GM19099 (cell line): Measurements from ENCODE around the gene SIDT2.

ENCODE experiments used
- POLR2A ChIP-seq: IDR thresholded peaks from 3 replicates; pipeline ENCODE4 v1.6.1; 2011; ENCODE audit warnings: low read depth; ENCODE audit not compliant: insufficient read length; ENCODE audit errors: extremely low read depth

Gene SIDT2

DNA sequence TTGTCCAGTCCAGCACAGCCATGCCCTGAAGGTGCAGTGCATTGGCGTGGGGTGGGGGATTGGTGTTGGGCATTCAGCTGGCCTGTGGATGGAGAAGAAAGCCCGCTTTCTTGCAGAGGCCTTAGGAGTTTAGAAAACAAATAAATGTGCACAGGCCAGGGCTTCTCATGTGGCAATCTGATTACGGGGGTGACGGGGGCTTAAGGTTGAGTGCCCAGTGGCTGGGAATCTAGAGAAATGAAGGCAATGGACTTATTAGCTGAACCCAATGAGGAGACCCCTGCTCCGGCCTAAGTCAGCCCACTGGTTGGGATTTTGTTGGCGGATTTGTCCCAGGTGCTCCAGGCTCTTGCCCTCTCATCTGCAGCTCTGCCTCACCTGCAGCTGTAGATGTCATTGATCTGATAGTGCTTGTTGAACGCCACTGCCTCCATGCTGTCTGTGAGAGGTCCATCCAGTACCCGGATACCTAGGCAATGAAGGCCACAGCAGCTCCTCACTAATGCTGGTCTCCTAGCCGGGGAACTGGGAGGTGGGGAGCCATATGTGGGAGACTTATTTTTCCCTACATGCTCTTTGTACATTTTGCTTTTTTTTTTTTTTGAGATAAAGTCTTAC, 47.1 kb downstream of the SIDT2 start:
- no peak for TF ChIP-seq POLR2A

DNA sequence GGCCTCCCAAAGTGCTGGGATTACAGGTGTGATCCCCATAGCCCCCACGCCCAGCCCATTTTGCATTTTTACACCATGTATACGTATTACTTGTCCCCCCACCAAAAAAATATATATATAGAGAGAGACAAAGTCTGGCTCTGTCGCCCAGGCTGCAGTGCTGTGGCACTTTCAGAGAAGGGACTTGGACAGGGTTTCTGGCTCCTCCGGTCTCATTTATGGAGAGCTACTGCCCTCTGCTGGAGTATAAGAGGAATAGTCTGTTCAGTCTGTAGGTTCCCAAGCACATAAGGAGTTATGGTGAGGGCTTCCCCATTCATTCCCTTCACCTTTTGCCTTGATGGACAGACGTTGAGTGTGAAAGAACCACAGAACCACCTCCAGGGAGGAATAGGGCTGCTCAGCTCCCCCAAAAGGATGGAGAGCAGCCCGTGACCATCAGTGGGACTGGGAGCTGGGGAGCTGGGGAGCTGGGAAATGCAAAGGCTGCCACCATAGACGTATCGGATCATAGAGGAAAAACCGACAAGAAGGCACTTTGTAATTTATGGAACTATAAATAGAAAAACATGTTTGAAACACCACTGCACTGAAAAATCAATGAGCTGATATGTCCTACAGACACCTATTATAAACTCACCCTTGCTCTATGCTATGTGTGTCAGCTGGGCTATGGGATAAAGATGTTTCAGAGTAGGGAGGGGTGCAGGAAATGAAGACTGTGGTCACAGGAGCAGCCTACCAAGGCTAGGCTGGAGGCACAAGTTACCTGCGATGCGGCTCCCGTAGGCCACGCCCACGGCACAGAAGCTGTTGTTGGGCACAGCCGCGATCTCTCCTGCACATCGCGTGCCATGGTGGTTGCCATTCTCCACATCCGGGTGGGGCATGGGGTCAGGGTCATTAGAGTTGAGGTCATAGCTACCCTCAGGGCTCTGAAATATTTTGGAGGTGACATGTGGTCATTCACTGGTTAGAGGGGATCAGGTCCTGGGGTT, 48.1 kb downstream of the SIDT2 start:
- no peak for TF ChIP-seq POLR2A

DNA sequence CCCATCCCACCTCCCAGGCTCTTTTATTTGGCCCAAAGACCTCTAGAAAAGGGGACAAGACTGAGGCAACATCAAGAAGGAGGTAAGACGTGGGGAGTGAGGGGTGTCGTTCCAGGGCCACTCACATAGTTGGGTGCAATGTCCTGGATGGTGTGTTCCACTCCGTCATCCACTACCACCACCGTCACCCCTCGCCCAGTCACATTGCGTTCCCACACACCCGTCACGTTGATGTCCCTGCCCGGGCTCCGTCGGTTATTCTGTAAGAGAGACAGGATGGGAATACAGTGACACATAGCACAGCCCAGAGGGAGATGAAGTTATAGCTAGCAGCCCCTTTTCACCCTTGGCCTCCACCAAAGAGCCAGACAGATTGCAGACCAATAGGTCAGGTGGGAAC, 49.5 kb downstream of the SIDT2 start:
- no peak for TF ChIP-seq POLR2A

DNA sequence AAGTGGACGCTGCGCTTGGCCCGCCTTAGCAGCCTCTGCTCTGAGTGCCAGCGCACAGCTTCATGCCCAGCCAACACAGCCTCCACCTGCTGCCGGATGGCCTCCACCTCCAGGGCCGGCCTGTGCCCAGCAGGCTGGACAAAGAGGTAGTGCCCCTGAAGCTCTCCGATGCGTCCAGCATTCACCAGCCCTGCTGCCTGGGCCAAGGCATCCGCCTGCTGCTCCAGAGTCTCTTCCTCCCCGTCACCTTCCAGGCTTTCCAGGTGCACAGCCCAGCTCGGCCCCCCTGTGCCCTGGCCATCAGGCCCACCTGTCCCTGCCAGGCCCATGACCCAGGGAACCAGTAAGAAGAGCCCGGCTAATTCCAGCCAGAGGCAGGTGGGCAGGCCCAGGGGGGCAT, 50.9 kb downstream of the SIDT2 start:
- no peak for TF ChIP-seq POLR2A

DNA sequence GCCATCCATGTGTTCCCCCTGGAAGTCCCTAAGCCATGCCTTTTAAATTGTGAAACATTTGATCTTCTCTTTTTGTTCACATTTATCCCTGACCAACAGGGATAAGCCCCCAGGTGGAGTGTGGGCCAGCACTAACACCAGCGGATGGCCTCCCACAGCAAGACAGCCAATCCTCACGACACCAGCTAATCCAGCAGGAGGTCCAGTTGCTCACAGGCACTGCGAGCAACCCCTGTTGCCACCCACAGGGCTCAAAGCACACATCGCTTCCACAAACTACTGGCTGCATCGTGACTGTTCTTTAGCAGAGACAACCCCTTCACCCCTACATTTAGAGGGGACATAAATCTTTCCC, 51.4 kb downstream of the SIDT2 start:
- TF ChIP-seq POLR2A, result no peak

- TF ChIP-seq POLR2A, result no peak
Observed at GRCh38 chr11:117230286-117230961, 51.9 kb downstream of the SIDT2 start.

- no peak for TF ChIP-seq POLR2A
Observed at GRCh38 chr11:117230999-117231841, 52.7 kb downstream of the SIDT2 start.

DNA sequence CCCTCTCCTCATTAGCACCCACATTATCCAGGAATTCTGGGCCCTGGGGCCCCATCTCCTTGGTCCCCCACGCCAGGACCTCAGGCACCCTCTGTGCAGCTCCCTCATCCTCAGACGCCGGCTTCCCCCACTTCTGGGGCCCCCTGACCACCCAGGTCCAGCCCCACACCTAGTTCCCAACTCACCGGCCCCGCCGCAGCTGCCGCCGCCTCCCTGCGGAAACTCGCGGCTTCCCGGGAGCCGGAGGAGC, 53.2 kb downstream of the SIDT2 start, which contains the start of gene PCSK7:
TSS of gene PCSK7 (minus strand) at position 232 of the 250 bp plus-strand sequence. CDS start 2,229 bp downstream, outside the sequence.
- no peak for TF ChIP-seq POLR2A

DNA sequence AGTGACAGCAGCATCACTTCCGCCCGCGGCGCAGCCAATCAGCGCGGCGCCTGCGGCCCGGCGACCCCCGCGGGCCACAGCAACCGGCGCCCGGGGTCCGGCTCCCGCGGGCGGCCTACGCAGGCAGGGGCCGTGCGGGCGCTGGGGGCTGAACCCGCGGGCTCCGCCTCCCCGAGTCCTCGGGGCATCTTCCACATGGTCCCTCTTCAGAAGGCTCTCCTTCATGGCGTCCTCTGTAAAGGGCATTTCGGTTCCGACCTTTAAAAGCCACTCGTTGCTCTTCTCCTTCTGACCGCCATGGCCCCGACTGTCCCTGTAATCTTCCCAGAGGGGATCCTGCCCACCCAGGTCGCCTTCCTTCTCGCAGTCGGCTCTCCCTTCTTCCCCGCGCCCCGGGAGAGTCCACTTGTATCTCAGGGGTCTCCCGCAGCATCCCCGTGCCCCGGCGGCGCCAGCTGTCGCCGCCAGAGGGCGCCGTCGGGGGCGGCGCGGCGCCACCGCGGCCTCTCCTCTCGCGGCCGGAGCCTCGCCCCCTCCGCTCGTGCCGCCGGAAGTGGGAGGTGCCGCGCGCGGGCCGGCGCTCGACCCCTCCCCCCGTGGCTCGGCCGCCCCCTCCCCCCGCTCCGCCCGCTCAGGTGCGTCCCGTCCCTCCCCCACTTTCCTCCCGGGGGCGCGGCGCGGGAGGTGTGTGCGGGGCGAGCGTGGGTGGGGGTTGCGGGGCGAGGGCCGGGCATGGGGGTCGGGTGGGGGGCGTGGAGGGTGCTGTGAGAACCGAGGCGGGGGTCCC, 53.7 kb downstream of the SIDT2 start, which contains the start of gene RNF214:
TSS of gene RNF214 (plus strand) at position 580 of the 787 bp plus-strand sequence. CDS start 1,602 bp downstream, outside the sequence.
- peak; percentile 77 for TF ChIP-seq POLR2A

DNA sequence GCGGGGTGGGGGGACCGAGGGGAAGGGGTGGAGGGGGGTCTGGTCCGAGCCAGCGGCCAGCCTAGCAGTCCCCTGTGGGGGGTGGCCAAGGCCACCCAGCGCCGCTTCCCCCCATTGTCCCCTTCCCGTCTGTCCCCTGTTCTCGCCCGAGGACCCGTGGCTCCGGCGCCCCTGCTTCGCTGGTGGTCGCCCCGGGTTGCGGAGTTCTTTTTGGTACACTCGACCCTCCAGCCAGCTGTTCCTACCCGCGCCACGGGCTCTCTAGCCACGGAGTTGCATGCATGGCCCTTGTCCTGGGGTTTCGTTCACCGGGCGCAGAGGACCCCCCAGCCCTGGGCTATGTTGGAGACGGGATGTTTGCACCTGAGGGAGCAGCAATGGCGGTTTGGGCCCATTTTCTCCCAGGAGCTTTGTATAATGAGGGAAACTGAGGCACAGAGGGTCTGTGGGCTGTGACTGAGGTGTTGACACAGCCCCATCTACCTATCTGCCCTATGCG, 54.4 kb downstream of the SIDT2 start:
- TF ChIP-seq POLR2A, result no peak

DNA sequence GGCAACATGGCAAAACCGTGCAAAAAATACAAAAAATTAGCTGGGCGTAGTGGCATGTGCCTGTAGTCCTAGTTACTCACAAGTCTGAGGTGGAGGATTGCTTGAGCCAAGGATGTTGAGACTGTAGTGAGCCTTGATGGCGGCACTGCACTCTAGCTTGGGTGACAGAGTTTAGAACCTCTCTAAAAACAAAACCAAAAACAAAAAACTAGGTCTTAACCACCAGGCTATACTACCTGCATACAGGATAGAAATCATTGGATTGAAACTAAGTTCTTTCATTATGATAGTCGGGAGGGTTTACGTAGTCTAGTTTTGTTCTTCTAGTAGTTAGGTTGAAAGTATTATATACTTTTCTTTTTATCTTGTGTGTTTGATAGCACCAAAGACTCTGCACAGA, 59.7 kb downstream of the SIDT2 start:
- TF ChIP-seq POLR2A, result no peak

GRCh38 chr11:117239295-117239694, 60.8 kb downstream of the SIDT2 start:
- TF ChIP-seq POLR2A, result no peak
